GM12873 (cell line): Measurements from ENCODE around the gene PDE4D.

Source experiments
- TF ChIP-seq, protein P1 (sequence below): IDR thresholded peaks from 2 replicates; pipeline ENCODE4 v1.5.1; 2012; ENCODE audit warnings: low read depth, mild to moderate bottlenecking, moderate library complexity, low read length, control low read depth; ENCODE audit not compliant: insufficient read depth; ENCODE audit errors: missing control alignments

Gene PDE4D

DNA sequence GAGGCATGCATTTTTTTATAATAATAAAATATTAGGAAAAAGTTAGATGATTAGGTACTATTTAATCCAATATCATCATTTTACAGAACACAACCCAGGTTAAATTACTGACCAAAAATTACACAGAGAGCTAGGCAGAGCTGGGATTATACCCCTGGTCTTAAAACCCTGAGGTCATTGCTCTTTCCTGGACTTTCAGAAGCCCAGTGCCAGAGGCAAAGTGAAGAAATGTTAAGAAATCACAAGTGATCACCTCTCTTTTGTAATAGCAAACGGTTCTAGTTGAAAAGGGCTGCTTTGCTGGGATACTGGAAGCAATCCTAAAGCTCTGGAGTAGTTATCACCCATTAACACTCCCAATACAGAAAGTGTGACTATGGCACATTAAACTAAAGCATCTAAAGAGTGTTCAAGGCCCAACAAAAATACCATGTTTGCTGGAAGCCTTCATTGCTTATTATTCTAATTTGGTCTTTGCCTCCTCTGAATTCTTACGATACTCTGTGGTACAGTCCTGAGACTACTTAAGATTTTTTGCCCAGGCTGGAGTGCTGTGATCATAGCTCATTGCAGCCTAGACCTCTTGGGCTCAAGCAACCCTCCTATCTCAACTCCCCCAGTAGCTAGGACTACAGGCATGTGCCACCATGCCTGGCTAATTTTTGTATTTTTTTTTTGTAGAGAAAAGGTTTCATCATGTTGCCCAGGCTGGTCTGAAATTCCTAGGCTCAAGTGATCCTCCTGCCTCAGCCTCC, 734.7 kb downstream of the PDE4D start:
- TF ChIP-seq, protein P1, sequence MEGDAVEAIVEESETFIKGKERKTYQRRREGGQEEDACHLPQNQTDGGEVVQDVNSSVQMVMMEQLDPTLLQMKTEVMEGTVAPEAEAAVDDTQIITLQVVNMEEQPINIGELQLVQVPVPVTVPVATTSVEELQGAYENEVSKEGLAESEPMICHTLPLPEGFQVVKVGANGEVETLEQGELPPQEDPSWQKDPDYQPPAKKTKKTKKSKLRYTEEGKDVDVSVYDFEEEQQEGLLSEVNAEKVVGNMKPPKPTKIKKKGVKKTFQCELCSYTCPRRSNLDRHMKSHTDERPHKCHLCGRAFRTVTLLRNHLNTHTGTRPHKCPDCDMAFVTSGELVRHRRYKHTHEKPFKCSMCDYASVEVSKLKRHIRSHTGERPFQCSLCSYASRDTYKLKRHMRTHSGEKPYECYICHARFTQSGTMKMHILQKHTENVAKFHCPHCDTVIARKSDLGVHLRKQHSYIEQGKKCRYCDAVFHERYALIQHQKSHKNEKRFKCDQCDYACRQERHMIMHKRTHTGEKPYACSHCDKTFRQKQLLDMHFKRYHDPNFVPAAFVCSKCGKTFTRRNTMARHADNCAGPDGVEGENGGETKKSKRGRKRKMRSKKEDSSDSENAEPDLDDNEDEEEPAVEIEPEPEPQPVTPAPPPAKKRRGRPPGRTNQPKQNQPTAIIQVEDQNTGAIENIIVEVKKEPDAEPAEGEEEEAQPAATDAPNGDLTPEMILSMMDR, result no peak

DNA sequence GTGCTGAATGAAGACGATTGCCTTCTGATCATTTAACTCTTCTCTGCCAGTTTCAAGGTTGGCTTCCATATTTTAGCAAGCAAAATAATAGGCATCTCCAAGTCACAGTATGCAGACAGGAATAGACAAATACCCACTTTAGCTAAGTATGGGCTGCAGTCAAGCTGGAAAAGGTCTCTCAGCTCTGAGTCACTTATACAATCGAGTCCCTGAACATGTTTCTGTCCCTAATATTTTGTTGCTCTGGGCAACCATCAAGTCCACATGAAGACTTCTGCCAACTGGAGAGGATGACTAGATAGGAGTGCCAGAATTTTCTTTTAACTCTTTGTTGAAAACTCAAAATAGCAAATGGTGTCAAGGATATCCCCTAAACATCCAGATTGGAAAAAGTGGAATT, 735.4 kb downstream of the PDE4D start:
- TF ChIP-seq, protein P1, result no peak

DNA sequence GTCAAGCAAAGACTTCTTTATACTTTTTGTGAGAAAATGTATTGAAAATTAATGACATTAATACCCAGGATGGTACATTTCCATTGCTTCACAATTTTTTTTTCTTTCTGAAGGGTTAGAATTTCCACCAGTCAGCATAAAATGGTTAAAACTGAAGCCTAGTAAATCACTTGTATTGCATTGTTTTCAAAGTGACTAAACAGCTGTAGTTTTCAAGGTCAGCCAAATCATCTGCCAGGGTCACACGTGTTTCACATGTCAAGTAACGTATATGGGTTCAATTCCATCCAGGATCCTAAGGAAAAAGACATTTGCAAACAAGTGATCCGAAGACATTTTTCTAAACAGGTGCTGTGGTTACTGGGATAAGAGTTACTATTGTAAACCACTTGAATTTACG, 736.5 kb downstream of the PDE4D start:
- TF ChIP-seq, protein P1, result no peak

DNA sequence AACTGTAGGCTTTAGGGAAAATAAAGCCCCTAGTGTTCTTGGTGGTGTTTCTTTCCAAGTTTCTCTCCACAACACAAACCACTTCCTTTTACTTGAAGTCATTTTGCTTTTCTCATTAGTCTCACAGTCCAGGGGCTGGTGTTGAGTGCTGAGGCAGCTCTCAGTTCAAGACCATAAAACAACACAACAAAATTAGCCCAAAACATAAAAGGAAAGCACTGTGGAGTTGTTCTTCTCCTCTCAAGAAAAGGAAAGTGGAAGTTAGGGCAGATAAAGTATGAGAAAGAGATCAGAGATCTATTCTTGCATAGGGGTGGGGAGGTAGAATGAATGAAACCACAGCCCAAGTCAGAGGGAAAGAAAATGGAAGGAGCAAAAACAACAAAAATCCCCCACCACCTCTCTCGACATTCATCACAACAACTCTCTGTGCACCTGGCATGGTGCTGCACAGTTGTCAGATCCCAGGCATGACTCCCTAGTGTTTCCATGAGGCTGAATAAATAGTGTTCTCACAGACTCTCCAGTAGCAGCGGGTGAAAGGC, 740.8 kb downstream of the PDE4D start:
- TF ChIP-seq, protein P1, result no peak

DNA sequence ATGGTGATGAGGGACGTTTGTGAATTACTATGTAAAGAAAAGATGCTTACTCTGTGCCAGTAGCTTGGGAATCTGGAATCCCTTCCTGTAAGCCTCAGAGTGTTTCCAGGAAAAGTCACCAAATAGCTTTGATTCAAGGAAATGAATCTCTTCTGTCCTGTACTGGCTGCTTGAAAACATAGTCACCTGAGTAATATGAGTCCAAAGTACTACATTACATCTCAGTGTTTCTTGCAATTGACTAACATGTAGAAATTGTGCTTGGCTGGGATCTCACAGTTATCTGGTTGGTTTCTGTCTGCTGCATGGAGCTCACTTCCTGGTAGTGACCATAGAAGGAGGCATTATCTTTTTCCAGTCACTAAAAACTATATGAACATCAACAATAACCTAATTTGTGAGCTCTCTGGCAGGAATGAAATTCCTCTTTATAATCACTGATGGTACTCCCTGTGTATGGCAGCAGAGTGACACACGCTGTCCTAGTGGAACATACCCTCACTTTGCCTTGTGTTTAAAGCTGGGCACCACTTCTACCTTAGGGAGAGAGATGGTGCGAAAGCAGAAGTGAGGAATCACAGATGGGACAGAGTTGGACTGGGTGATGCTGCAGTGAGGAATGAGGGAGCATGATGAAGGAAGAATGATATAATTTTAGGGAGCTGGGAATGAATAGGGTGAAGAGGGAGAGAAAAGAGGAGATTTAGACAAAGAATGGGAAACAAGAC, 742.2 kb downstream of the PDE4D start:
- TF ChIP-seq, protein P1, result no peak

DNA sequence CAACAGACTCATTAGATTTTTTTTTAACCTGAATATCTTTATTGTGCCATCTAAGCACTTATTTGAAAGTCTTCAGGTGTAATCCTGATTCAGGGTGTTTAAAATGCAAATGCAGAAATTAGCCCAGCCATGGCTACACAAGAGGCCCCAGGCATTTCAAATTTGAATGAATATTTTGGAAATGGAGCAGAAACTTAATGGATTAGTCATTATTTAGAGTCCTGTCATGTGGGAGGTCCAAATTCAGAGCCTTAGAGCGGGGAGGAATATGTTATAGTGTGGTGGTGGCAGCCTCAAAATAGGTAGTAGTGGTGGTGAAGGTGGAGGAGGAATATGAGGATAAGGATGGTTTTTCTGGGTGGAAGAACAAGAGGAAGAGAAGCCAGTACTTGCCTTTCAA, 743.7 kb downstream of the PDE4D start:
- TF ChIP-seq, protein P1, result no peak

DNA sequence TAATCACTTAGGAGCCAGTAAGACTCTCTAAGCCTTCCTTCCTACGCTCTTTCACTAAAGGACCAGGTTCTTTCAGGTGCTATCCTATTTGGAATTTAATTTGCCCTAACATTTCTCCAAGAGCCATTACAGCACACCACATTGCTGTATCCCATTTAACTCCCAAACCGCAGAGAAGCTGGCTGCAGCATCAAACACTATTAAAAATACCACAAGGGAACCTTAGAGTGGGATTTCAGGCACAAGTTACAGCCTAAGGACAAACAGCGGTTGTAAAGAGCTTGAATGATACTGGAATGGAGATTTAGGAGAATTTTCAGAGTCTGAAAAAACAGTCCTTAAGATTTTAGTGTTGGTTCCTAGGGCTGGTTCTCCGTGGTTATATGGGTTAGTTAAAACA, 744.3 kb downstream of the PDE4D start:
- TF ChIP-seq, protein P1, result no peak
